Activated CD8-positive, alpha-beta T cell treated with anti-CD3 and anti-CD28 coated beads, Interleukin-2, amount 10 ng/mL, durations not matched to agents 7 days and 5 days (primary cell): ENCODE measurements around the gene LRRN2. TPM values are rescaled to one million over a fixed set of nuclear protein-coding genes. Genes with fewer than 3 reads are reported as not detected.
"Not testable (repeated sequence)": the region's sequence is repeated elsewhere in the genome, so short reads cannot be mapped to it uniquely, and the experiment has no call there.

ENCODE experiments used
- ATAC-seq: fragments of 150-1000 bp; cut with Tn5 transposase; one replicate; pipeline ENCODE4 v1.10.0; 2021; ENCODE audit warnings: moderate library complexity
- CTCF ChIA-PET: fragments of 350-600 bp; sonication (Branson Sonifier 250); formaldehyde crosslinking; loops from one replicate; lab custom pipeline; 2021; ENCODE audit warnings: antibody characterized with exemption; lab: Charles Lee
- POLR2A ChIA-PET: fragments of 350-600 bp; sonication (Branson Sonifier 250); formaldehyde crosslinking; loops from one replicate; lab custom pipeline; 2021; ENCODE audit warnings: antibody characterized with exemption; lab: Charles Lee
- DNase-seq: peaks from one replicate; pipeline ENCODE4 v3.0.0-alpha.2; 2020
- H3K27ac Mint-ChIP-seq: one replicate; pipeline ENCODE4 v1.8.0; 2021; ENCODE audit warnings: mild to moderate bottlenecking, mixed read lengths
- H3K27me3 Mint-ChIP-seq: one replicate; pipeline ENCODE4 v1.8.0; 2021; ENCODE audit warnings: low read depth, mixed read lengths
- H3K36me3 Mint-ChIP-seq: one replicate; pipeline ENCODE4 v1.8.0; 2021; ENCODE audit warnings: low read depth, mixed read lengths
- H3K4me1 Mint-ChIP-seq: one replicate; pipeline ENCODE4 v1.8.0; 2021; ENCODE audit warnings: low read depth, mixed read lengths
- H3K4me3 Mint-ChIP-seq: one replicate; pipeline ENCODE4 v1.8.0; 2021; ENCODE audit warnings: mild to moderate bottlenecking, mixed read lengths
- H3K9me3 Mint-ChIP-seq: one replicate; pipeline ENCODE4 v1.8.0; 2022; ENCODE audit warnings: mixed read lengths; ENCODE audit not compliant: insufficient read depth
- total RNA-seq, 2 experiments: library from RNA; stranded (reverse); gene quantifications; one replicate each; pipeline ENCODE4 v1.2.3, GENCODE V29; 2021

LRRN2 gene
- total RNA-seq, 2 experiments from 2014 or later = not detected

GRCh38 chr1:204702552-204703267 lies 17.2 kb upstream of the LRRN2 start:
- Mint-ChIP-seq H3K27ac (no peak overlapping the region), H3K36me3 (no peaks in the 10 kb centered on the region)

GRCh38 chr1:204701229-204701628 lies 15.7 kb upstream of the LRRN2 start:
- CTCF ChIA-PET = no interaction called here

More at GRCh38 chr1:204702552-204703267, 17.2 kb upstream of the LRRN2 start:
- ChIA-PET POLR2A (no interaction called here), CTCF (interaction anchor here (1.0 to 1.3 kb wide), 2 partner anchors 44 to 105 kb away, joined by 3 read pairs; no protein-coding TSS in a partner anchor)
- Mint-ChIP-seq H3K27me3 (peaks cover 6% of the 10 kb centered on the region), H3K9me3 (no peaks in the 10 kb centered on the region), H3K4me3 (no peak overlapping the region), H3K4me1 (peaks cover 20% of the 10 kb centered on the region)
- DNase-seq = no peak
- no peak for ATAC-seq

GRCh38 chr1:204697893-204698292 lies 12.4 kb upstream of the LRRN2 start:
- ATAC-seq (no peak), DNase-seq (no peak)
- Mint-ChIP-seq H3K9me3 (no peaks in the 10 kb centered on the region), H3K27me3 (peaks cover 18% of the 10 kb centered on the region), H3K27ac (no peak overlapping the region), H3K4me1 (peaks cover 3% of the 10 kb centered on the region), H3K4me3 (no peak overlapping the region), H3K36me3 (no peaks in the 10 kb centered on the region)
- POLR2A ChIA-PET = no interaction called here
- CTCF ChIA-PET = no interaction called here

More at GRCh38 chr1:204701229-204701628, 15.7 kb upstream of the LRRN2 start:
- peaks cover 12% of the 10 kb centered on the region for H3K27me3 Mint-ChIP-seq
- no peak overlapping the region for H3K27ac Mint-ChIP-seq
- no peaks in the 10 kb centered on the region for H3K36me3 Mint-ChIP-seq
- H3K4me1 Mint-ChIP-seq = peaks cover 9% of the 10 kb centered on the region
- no peak for ATAC-seq
- POLR2A ChIA-PET = interaction anchor here (0.7 kb wide), 1 partner anchor 16 kb away, joined by 3 read pairs; no protein-coding TSS in a partner anchor
- H3K4me3 Mint-ChIP-seq = no peak overlapping the region
- DNase-seq = no peak
- H3K9me3 Mint-ChIP-seq = no peaks in the 10 kb centered on the region

- H3K9me3 Mint-ChIP-seq = no peaks in the 10 kb centered on the region
- no peaks in the 10 kb centered on the region for H3K36me3 Mint-ChIP-seq
- H3K27ac Mint-ChIP-seq = no peak overlapping the region
- no peak overlapping the region for H3K4me3 Mint-ChIP-seq
- peaks cover 7% of the 10 kb centered on the region for H3K4me1 Mint-ChIP-seq
- ChIA-PET POLR2A (no interaction called here), CTCF (interaction anchor here (1.1 kb wide), 1 partner anchor 95 kb away, joined by 4 read pairs; no protein-coding TSS in a partner anchor)
- peaks cover 15% of the 10 kb centered on the region for H3K27me3 Mint-ChIP-seq
- ATAC-seq (no peak), DNase-seq (no peak)
Measured at GRCh38 chr1:204696606-204697005, 11.1 kb upstream of the LRRN2 start.

GRCh38 chr1:204695692-204696091 lies 10.2 kb upstream of the LRRN2 start:
- ATAC-seq = no peak
- H3K4me1 Mint-ChIP-seq = peaks cover 8% of the 10 kb centered on the region
- peaks cover 12% of the 10 kb centered on the region for H3K27me3 Mint-ChIP-seq
- ChIA-PET CTCF (no interaction called here), POLR2A (no interaction called here)
- H3K36me3 Mint-ChIP-seq = no peaks in the 10 kb centered on the region
- no peak overlapping the region for H3K27ac Mint-ChIP-seq
- H3K9me3 Mint-ChIP-seq = no peaks in the 10 kb centered on the region
- no peak for DNase-seq
- no peak overlapping the region for H3K4me3 Mint-ChIP-seq

- Mint-ChIP-seq H3K9me3 (no peaks in the 10 kb centered on the region), H3K4me3 (no peak overlapping the region), H3K27ac (no peak overlapping the region), H3K36me3 (no peaks in the 10 kb centered on the region), H3K4me1 (peaks cover 6% of the 10 kb centered on the region), H3K27me3 (peaks cover 14% of the 10 kb centered on the region)
- ATAC-seq (no peak), DNase-seq (no peak)
- ChIA-PET POLR2A (no interaction called here), CTCF (interaction anchor here (1.1 kb wide), 1 partner anchor 53 kb away, joined by 4 read pairs; no protein-coding TSS in a partner anchor)
Measured at GRCh38 chr1:204694145-204694544, 8.6 kb upstream of the LRRN2 start.

GRCh38 chr1:204692841-204693356 lies 7.4 kb upstream of the LRRN2 start:
- ATAC-seq (no peak), DNase-seq (no peak)
- Mint-ChIP-seq H3K27ac (no peak overlapping the region), H3K4me1 (peaks cover 5% of the 10 kb centered on the region), H3K36me3 (no peaks in the 10 kb centered on the region), H3K27me3 (peaks cover 14% of the 10 kb centered on the region), H3K9me3 (no peaks in the 10 kb centered on the region), H3K4me3 (no peak overlapping the region)
- CTCF ChIA-PET = interaction anchor here (0.9 to 1.5 kb wide), 2 partner anchors 54 to 114 kb away, joined by 3 to 4 read pairs; no protein-coding TSS in a partner anchor
- POLR2A ChIA-PET = no interaction called here

GRCh38 chr1:204692325-204692840 lies 6.8 kb upstream of the LRRN2 start:
- no peak for ATAC-seq
- no peak for DNase-seq
- ChIA-PET CTCF (interaction anchor here (0.9 to 1.5 kb wide), 3 partner anchors 54 to 261 kb away, joined by 3 to 4 read pairs (median 4); no protein-coding TSS in a partner anchor), POLR2A (no interaction called here)
- Mint-ChIP-seq H3K36me3 (no peaks in the 10 kb centered on the region), H3K27ac (no peak overlapping the region), H3K9me3 (no peaks in the 10 kb centered on the region), H3K4me1 (peaks cover 5% of the 10 kb centered on the region), H3K27me3 (peaks cover 17% of the 10 kb centered on the region), H3K4me3 (no peak overlapping the region)

GRCh38 chr1:204691328-204691730 lies 5.8 kb upstream of the LRRN2 start:
- CTCF ChIA-PET = interaction anchor here (1.5 to 1.8 kb wide), 2 partner anchors 116 to 260 kb away, joined by 4 read pairs; no protein-coding TSS in a partner anchor
- POLR2A ChIA-PET, H3K9me3 Mint-ChIP-seq, DNase-seq, ATAC-seq, H3K27ac Mint-ChIP-seq, H3K4me1 Mint-ChIP-seq, H3K36me3 Mint-ChIP-seq, H3K4me3 Mint-ChIP-seq: not testable (repeated sequence)
- H3K27me3 Mint-ChIP-seq = peaks cover 22% of the 10 kb centered on the region

- Mint-ChIP-seq H3K36me3 (no peaks in the 10 kb centered on the region), H3K4me3 (no peak overlapping the region), H3K4me1 (peaks cover 19% of the 10 kb centered on the region), H3K27me3 (peaks cover 31% of the 10 kb centered on the region), H3K27ac (no peak overlapping the region), H3K9me3 (no peaks in the 10 kb centered on the region)
- ChIA-PET CTCF (no interaction called here), POLR2A (no interaction called here)
- ATAC-seq (no peak), DNase-seq (no peak)
Measured at GRCh38 chr1:204688776-204689175, 3.2 kb upstream of the LRRN2 start.

GRCh38 chr1:204688007-204688406 lies 2.5 kb upstream of the LRRN2 start:
- no peaks in the 10 kb centered on the region for H3K9me3 Mint-ChIP-seq
- H3K4me1 Mint-ChIP-seq = peaks cover 19% of the 10 kb centered on the region
- H3K27ac Mint-ChIP-seq = no peak overlapping the region
- ChIA-PET CTCF (interaction anchor here (0.6 to 1.3 kb wide), 3 partner anchors 59 to 454 kb away, joined by 3 to 5 read pairs (median 3); no protein-coding TSS in a partner anchor), POLR2A (no interaction called here)
- no peak overlapping the region for H3K4me3 Mint-ChIP-seq
- DNase-seq (no peak), ATAC-seq (no peak)
- peaks cover 38% of the 10 kb centered on the region for H3K27me3 Mint-ChIP-seq
- H3K36me3 Mint-ChIP-seq = no peaks in the 10 kb centered on the region
